ENCODE data around the gene SRRM1. TPM values are rescaled to one million over a fixed set of nuclear protein-coding genes. Genes with fewer than 3 reads are reported as not detected.
"Not testable (repeated sequence)": the region's sequence is repeated elsewhere in the genome, so short reads cannot be mapped to it uniquely, and the experiment has no call there.

The SRRM1 gene
- total RNA-seq, 2 donors from 2014 or later, result 92.3 to 93.8 TPM

DNA sequence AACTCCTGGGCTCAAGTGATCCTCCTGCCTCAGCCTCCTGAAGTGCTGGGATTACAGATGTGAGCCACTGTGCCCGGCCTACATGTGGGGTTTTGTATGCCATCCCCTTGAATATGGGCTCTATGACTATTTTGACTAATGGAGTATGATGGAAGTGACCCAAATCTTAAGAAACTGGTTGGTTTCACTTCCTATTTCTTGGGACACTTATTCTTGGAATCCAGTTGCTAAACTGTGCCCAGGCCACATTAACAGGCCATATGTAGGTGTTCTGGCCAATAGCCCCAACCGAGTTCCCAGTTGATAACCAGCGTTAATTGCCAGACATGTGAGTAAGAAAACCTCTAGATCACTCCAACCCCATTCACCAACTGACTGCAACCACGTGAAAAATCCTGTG is 65.8 kb downstream of the SRRM1 start:
- intact Hi-C loops (cut with DNase I), result no loop called here
- no peak for DNase-seq (ENCODE audit: low spot score)

DNA sequence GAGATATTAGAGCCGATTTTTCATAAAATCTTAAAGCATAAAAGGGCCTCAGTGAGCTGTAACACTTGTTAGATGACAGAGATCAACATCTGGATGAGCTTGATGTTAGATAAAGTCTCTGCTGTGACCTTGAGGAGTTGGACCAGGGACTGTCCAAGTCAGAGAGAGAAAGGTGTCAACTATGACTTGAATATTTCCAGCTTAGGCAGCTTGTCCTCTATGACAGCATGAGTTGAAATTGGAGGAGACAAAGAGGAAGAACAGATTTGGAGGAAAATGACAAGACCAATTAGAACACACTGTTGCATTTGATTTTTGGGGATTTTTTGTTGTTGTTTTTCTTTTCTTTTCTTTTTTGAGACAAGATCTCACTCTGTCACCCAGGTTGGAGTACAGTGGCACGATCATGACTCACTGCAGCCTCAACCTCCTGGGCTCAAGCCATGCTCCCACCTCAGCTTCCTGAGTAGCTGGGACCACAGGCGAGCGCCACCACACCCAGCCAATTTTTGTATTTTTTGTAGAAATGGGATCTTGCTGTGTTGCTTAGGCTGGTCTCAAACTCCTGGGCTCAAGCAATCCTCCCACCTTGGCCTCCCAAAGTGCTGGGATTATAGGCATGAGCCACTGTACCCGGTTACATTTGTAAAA is 66.8 kb downstream of the SRRM1 start:
- DNase-seq (ENCODE audit: low spot score), result no peak
- intact Hi-C loops (cut with DNase I), result loop anchor here in 1 of 2 donors (10.0 kb wide), 1 partner anchor 995 kb away; no protein-coding TSS in a partner anchor

DNA sequence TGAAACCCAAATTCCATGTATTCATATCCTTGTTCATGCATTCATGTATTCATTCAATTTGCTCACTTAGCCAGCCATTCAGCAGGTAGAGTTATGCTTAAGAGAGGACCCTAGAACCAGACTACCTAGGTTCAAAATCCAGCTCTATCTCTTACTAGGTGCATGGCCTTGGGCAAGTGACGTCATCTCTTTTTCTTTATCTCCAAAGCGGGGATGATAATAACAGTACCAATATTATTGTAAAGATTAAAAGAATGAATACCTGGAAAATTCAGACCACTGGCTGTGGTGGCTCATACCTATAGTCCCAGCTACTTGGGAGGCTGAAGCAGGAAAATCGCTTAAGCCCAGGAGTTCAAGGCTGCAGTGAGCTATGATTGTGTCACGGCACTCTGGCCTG is 68.2 kb downstream of the SRRM1 start:
- no peak for DNase-seq (ENCODE audit: low spot score)
- intact Hi-C loops (cut with DNase I), result loop anchor here in 1 of 2 donors (10.0 kb wide), 1 partner anchor 993 kb away; no protein-coding TSS in a partner anchor

DNA sequence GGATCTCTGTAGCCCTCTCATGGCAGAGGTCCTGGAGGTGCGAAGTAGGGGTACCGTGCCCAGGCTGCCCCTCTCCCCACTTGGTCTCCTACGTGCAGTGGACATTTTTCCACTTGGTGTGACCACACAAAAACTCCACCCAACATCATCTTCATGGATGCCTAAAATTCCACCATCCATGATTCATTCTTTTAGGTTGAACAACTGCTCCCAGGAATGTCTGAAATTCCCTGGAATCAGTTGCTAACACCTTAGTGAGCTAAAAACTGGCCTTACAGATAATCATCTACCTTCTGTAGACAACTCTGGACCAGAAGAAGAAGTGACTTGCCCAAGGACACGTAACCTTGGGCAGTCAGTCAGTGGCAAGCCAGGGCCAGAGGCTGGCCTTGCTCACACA is 70.1 kb downstream of the SRRM1 start:
- no peak for DNase-seq (ENCODE audit: low spot score)
- intact Hi-C loops (cut with DNase I), result loop anchor here in 1 of 2 donors (10.0 kb wide), 1 partner anchor 992 kb away; no protein-coding TSS in a partner anchor

DNA sequence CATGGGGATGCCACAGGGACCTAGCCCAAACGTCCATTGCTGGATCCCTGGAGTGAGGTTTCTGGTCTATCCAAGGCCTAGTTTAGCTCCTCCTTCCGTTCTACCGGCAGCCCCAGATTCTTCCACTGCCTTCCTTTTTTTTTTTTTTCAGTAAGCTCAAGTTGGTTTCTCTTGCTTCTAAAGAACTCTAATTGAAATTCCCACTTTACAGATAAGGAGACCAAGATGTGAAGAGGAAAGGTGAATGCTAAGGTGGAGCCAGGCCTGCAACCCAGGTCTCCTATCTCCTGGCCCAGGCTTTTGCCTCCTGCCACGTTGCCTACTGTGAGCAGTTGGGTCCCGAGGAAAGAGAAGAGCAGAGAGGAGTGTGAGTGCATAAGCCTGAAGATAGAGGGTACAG is 70.6 kb downstream of the SRRM1 start:
- no peak for DNase-seq (ENCODE audit: low spot score)
- intact Hi-C loops (cut with DNase I), result loop anchor here in 1 of 2 donors (10.0 kb wide), 1 partner anchor 991 kb away; no protein-coding TSS in a partner anchor

DNA sequence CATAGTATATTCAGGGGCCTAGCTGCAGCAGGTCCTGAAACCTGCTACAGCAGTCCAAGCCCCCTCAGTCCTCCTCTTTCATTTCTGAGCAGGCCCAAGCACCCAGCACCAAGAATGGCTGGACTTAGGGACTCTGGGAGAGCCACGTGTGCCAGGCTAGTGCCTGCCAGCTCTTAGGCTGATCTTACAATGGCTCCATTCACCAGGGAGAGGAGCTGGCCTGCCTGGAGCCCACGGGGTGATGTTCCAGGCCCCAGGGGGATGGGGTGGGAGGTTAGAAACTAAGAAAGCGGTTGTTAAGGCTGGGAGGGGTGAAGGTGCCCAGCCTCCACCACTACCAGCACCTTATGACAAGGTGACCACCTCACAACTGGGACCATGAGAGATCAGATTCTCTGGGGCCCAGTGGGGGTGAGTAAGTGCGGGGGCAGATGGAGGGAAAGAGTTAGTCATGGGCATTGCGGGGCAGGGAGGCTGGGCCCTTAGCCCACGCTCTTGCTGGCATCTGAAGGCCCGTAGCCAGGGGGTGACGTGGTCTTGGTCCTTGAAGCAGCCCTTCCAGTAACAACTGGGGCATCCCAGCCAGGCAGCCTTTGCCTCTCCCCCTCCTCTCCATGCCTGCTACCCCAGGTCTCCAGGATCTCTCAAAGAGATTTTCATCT is 71.9 kb downstream of the SRRM1 start:
- no peak for DNase-seq (ENCODE audit: low spot score)

DNA sequence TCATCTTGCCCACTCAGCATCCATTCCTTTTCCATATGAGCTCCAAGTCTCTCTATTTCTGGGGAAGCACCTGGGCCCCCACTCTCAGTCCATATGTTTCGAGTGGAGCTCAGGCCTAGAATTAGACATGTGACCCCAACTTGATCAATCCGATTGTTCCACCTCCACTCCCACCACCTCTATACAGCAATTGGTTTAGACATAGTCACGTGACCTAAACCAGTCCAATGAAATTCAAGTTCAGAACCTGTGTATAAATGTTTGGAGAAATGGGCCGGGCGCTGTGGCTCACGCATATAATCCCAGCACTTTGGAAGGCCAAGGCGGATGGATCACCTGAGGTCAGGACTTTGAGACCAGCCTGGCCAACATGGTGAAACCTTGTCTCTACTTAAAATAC is 72.6 kb downstream of the SRRM1 start:
- intact Hi-C loops (cut with DNase I), result loop anchor here in 1 of 2 donors (10.0 kb wide), 1 partner anchor 989 kb away; no protein-coding TSS in a partner anchor
- DNase-seq (ENCODE audit: low spot score), result no peak

More for the DNA sequence above, 71.9 kb downstream of the SRRM1 start:
- intact Hi-C loops (cut with DNase I), result loop anchor here in 1 of 2 donors (10.0 kb wide), 1 partner anchor 990 kb away; no protein-coding TSS in a partner anchor

DNA sequence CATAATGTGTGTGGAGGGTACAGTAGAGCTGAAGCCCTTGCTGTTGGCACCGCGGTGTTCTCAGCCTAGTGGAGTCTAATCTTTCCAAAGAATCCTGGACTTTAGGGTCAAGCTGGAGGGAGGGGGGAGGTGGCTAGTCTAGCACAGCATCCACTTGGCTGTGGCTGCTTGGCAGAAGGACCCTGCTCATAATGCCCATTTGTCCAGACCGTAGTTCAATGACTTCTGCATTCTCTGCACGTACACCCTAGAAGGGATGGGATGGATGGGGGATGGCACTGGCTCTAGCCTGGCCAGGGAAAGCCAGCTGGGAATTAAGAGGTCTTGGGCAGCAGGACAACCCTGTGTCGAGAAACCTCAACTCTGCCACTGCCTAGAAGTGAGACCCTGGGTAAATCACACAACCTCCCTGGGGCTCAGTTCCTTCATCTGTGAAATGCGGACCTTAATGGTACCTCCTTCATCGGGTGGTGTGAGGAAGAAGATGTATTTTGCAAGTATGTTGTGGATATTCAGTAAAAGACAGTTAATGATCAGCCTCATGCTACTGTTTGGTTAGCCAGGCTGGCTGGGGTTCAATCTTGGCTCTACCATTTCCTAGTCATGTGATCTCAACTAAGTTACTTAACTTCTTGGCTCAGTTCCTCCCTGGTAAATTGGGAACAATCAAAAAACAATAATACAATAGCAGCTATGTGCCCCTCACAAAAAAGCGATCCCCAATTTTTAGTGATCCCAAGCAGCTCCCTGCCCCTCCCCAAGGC is 75.0 kb downstream of the SRRM1 start:
- intact Hi-C loops (cut with DNase I), result loop anchor here in 1 of 2 donors (10.0 kb wide), 1 partner anchor 987 kb away; no protein-coding TSS in a partner anchor
- no peak for DNase-seq (ENCODE audit: low spot score)

DNA sequence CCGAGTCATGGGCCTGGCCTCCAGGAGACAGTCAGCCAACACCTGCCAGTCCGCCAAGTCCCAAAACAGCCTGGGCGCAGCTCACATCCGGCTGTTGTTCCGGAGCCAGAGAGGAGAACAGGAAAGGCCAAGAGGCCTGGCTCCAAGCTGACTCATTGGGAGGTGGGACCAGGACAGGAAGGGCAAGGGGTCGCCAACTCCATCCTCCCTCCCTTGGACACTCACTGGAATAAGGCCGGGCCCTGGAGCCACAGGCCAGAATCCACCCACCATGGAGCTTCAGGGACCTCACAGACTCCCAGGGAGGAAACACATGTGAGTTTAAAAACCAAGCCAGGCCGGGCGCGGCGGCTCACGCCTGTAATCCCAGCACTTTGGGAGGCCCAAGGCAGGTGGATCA is 77.0 kb downstream of the SRRM1 start:
- DNase-seq (ENCODE audit: low spot score), result peak; percentile 96
- intact Hi-C loops (cut with DNase I), result no loop called here

DNA sequence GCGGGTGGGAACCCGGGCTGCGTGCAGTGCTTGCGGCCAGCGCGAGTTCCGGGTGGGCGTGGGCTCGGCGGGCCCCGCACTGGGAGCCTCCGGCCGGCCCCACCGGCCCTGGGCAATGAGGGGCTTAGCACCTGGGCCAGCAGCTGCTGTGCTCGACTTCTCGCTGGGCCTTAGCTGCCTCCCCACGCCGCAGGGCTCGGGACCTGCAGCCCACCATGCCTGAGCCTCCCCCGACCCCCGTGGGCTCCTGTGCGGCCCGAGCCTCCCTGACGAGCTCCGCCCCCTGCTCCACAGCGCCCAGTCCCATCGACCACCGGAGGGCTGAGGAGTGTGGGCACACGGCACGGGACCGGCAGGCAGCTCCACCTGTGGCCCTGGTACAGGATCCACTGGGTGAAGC is 78.4 kb downstream of the SRRM1 start:
- intact Hi-C loops (cut with DNase I), result no loop called here
- no peak for DNase-seq (ENCODE audit: low spot score)

DNA sequence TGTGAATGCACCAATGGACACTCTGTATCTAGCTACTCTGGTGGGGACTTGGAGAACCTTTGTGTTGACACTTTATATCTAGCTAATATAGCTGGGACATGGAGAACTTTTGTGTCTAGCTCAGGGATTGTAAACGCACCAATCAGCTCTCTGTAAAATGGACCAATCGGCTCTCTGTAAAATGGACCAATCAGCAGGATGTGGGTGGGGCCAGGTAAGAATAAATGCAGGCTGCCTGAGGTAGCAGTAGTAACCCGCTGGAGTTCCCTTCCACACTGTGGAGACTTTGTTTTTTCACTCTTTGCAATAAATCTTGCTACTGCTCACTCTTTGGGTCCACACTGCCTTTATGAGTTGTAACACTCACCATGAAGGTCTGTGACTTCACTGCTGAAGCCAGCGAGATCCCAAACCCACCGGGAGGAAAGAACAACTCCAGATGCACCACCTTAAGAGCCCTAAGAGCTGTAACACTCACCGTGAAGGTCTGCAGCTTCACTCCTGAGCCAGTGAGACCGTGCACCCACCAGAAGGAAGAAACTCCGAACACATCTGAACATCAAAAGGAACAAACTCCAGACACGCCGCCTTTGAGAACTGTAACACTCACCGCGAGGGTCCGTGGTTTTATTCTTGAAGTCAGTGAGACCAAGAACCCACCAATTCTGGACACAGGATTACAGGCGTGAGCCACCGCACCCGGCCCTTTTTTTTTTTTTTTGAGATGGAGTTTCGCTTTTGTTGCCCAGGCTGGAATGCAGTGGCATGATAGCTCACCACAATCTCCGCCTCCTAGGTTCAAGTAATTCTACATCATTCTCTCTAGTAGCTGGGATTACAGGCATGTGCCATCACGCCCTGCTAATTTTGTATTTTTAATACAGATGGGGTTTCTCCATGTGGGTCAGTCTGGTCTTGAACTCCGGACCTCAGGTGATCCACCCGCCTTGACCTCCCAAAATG is 79.3 kb downstream of the SRRM1 start:
- DNase-seq (ENCODE audit: low spot score); intact Hi-C loops (cut with DNase I): not testable (repeated sequence)

Other genes with a start within 250 kb of the SRRM1 start
- gene STPG1, start 229.5 kb upstream of the SRRM1 start, total RNA-seq, result 1 to 10 TPM; 2.1 to 2.9 TPM
- gene NIPAL3, start 227.5 kb upstream of the SRRM1 start, total RNA-seq, result 1 to 10 TPM; 7.5 to 8.7 TPM
- gene RCAN3, start 140.5 kb upstream of the SRRM1 start, total RNA-seq, result 1 to 10 TPM; 6.0 to 9.9 TPM
- not detected for gene NCMAP, start 87.2 kb upstream of the SRRM1 start, total RNA-seq
- gene CLIC4, start 102.1 kb downstream of the SRRM1 start, total RNA-seq, result 100 to 1,000 TPM; 566 to 848 TPM